Renal cortex interstitium (tissue), 11 donors: ENCODE measurements around the gene ELMO1. TPM values are rescaled to one million over a fixed set of nuclear protein-coding genes. Genes with fewer than 3 reads are reported as not detected.

ENCODE experiments used
- DNase-seq, 11 donors: peaks; one replicate each; pipeline ENCODE4 v3.0.0-alpha.2; 2013; ENCODE audit warnings: low read depth in 9 of 11, low spot score in 4 of 11; ENCODE audit errors: extremely low read depth in 1 of 11
- polyA plus RNA-seq, 3 donors: library from polyadenylated mRNA; unstranded; fragments of 120-200 nt; gene quantifications; one replicate each; pipeline ENCODE4 v1.2.1, GENCODE V29; 2013; ENCODE audit not compliant: insufficient read length in 3 of 3

Gene ELMO1
- polyA plus RNA-seq, 3 donors, result 9.0 to 11.8 (median 10.9) TPM

- DNase-seq, result no peak
Measured at GRCh38 chr7:36895192-36895591, 553.5 kb downstream of the ELMO1 start.

GRCh38 chr7:36894190-36894589 lies 554.5 kb downstream of the ELMO1 start:
- DNase-seq, result no peak

GRCh38 chr7:36889182-36889581 lies 559.5 kb downstream of the ELMO1 start:
- no peak for DNase-seq

- no peak for DNase-seq
Measured at GRCh38 chr7:36887969-36888368, 560.7 kb downstream of the ELMO1 start.

GRCh38 chr7:36887233-36887632 lies 561.4 kb downstream of the ELMO1 start:
- DNase-seq, result no peak

- DNase-seq, result no peak
Measured at GRCh38 chr7:36884910-36885309, 563.8 kb downstream of the ELMO1 start.

- no peak for DNase-seq
Measured at GRCh38 chr7:36884351-36884750, 564.3 kb downstream of the ELMO1 start.

GRCh38 chr7:36881233-36881874 lies 567.3 kb downstream of the ELMO1 start:
- no peak for DNase-seq

GRCh38 chr7:36880108-36880507 lies 568.6 kb downstream of the ELMO1 start:
- DNase-seq, result no peak

- DNase-seq, result no peak
Measured at GRCh38 chr7:36879021-36879420, 569.6 kb downstream of the ELMO1 start.

- no peak for DNase-seq
Measured at GRCh38 chr7:36878288-36878687, 570.4 kb downstream of the ELMO1 start.

- no peak for DNase-seq
Measured at GRCh38 chr7:36875794-36876193, 572.9 kb downstream of the ELMO1 start.

GRCh38 chr7:36874041-36874440 lies 574.6 kb downstream of the ELMO1 start:
- DNase-seq, result no peak

- no peak for DNase-seq
Measured at GRCh38 chr7:36871863-36872262, 576.8 kb downstream of the ELMO1 start.

- DNase-seq, result no peak
Measured at GRCh38 chr7:36871355-36871738, 577.3 kb downstream of the ELMO1 start.

- DNase-seq, result no peak
Measured at GRCh38 chr7:36870625-36871354, 577.9 kb downstream of the ELMO1 start.

- DNase-seq, result no peak
Measured at GRCh38 chr7:36868727-36869411, 579.8 kb downstream of the ELMO1 start.

GRCh38 chr7:36865019-36865418 lies 583.6 kb downstream of the ELMO1 start:
- no peak for DNase-seq

- DNase-seq, result no peak
Measured at GRCh38 chr7:36863901-36864701, 584.6 kb downstream of the ELMO1 start.
